ENCODE measurements around the gene VSTM4.

Gene VSTM4

DNA sequence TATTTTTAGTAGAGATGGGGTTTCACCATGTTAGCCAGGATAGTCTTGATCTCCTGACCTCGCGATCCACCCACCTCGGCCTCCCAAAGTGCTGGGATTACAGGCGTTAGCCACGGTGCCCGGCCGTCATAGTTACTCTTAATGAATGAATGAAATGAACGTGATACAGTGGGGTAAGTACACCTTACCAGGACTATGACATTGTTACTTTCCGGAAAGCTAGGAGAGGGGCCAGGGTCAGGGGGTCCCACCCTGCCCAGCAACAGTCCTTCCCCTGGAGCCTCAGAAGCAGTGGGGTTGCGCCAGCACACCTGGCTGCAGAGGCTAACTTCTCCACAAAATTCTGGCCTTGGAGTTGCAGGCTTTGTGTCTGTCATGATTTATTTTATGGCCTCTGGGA, 21.4 kb downstream of the VSTM4 start:
- H3K23ac ChIP-seq (ENCODE audit: low read length), result no peak overlapping the region
- no peak overlapping the region for H3K4me3 ChIP-seq (ENCODE audit: low read length)
- no peak overlapping the region for H4K8ac ChIP-seq (ENCODE audit: low read depth, low read length)
- no peaks in the 10 kb centered on the region for H3K79me2 ChIP-seq (ENCODE audit: control insufficient read depth, insufficient read depth, low read length)
- H4K5ac ChIP-seq (ENCODE audit: low read length), result no peak overlapping the region
- no peak overlapping the region for H2AK5ac ChIP-seq (ENCODE audit: low read length)
- H3K36me3 ChIP-seq (ENCODE audit: control insufficient read depth, insufficient read depth, low read length), result no peaks in the 10 kb centered on the region
- H3K27ac ChIP-seq (ENCODE audit: low read depth, low read length), result no peak overlapping the region
- H3K4me1 ChIP-seq (ENCODE audit: control insufficient read depth, low read depth, low read length), result no peaks in the 10 kb centered on the region
- H3K56ac ChIP-seq (ENCODE audit: low read length), result no peak overlapping the region
- no peaks in the 10 kb centered on the region for H3K79me1 ChIP-seq (ENCODE audit: low read length)
- no peak for DNase-seq
- no CpG with 5 or more reads among the region's 10 CpGs for WGBS (ENCODE audit: extremely low coverage, insufficient coverage, low lambda C conversion rate)
- H2BK5ac ChIP-seq (ENCODE audit: low read length), result no peak overlapping the region
- no peak overlapping the region for H2BK120ac ChIP-seq (ENCODE audit: low read depth, low read length)
- H3K4ac ChIP-seq (ENCODE audit: low read depth, low read length), result no peak overlapping the region
- no peak overlapping the region for H2BK15ac ChIP-seq (replicated peaks; ENCODE audit: low read depth)
- H3K4me2 ChIP-seq (ENCODE audit: low read length), result no peak overlapping the region
- no peak overlapping the region for H3K9ac ChIP-seq (ENCODE audit: low read length)
- no peaks in the 10 kb centered on the region for H3K27me3 ChIP-seq (ENCODE audit: insufficient read depth, low read length, poor library complexity)
- no peak overlapping the region for H3K18ac ChIP-seq (ENCODE audit: low read length)

DNA sequence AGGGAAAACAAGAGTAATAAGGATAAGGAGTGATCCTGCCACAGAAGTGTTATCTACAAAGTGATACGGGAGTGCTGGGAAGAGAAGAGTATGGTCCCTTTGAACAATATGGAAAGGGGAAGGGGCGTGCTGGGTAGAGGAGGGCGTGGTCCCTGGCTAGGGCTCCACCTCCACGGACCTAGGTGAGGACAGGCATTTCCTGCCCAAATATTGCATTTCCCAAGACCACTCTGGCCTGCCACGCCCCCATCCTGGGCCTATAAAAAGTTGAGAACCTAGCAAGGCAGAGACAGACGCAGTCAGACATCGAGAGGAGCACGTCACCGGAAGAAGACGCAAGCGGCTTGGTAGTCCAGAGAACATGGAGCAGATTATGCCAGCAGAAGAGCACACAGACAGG, 22.8 kb downstream of the VSTM4 start:
- Histone ChIP-seq H3K4ac (ENCODE audit: low read depth, low read length) (no peak overlapping the region), H3K4me2 (ENCODE audit: low read length) (no peak overlapping the region), H3K36me3 (ENCODE audit: control insufficient read depth, insufficient read depth, low read length) (no peaks in the 10 kb centered on the region), H3K79me2 (ENCODE audit: control insufficient read depth, insufficient read depth, low read length) (no peaks in the 10 kb centered on the region), H3K79me1 (ENCODE audit: low read length) (no peaks in the 10 kb centered on the region), H2BK120ac (ENCODE audit: low read depth, low read length) (no peak overlapping the region), H3K4me1 (ENCODE audit: control insufficient read depth, low read depth, low read length) (no peaks in the 10 kb centered on the region), H2AK5ac (ENCODE audit: low read length) (no peak overlapping the region), H3K18ac (ENCODE audit: low read length) (no peak overlapping the region), H3K56ac (ENCODE audit: low read length) (no peak overlapping the region), H4K5ac (ENCODE audit: low read length) (no peak overlapping the region), H3K9ac (ENCODE audit: low read length) (no peak overlapping the region), H2BK15ac (replicated peaks; ENCODE audit: low read depth) (no peak overlapping the region), H3K27me3 (ENCODE audit: insufficient read depth, low read length, poor library complexity) (no peaks in the 10 kb centered on the region), H3K23ac (ENCODE audit: low read length) (no peak overlapping the region), H3K27ac (ENCODE audit: low read depth, low read length) (no peak overlapping the region), H3K4me3 (ENCODE audit: low read length) (no peak overlapping the region), H2BK5ac (ENCODE audit: low read length) (no peak overlapping the region), H4K8ac (ENCODE audit: low read depth, low read length) (no peak overlapping the region)
- DNase-seq, result no peak
- no CpG with 5 or more reads among the region's 11 CpGs for WGBS (ENCODE audit: extremely low coverage, insufficient coverage, low lambda C conversion rate)

DNA sequence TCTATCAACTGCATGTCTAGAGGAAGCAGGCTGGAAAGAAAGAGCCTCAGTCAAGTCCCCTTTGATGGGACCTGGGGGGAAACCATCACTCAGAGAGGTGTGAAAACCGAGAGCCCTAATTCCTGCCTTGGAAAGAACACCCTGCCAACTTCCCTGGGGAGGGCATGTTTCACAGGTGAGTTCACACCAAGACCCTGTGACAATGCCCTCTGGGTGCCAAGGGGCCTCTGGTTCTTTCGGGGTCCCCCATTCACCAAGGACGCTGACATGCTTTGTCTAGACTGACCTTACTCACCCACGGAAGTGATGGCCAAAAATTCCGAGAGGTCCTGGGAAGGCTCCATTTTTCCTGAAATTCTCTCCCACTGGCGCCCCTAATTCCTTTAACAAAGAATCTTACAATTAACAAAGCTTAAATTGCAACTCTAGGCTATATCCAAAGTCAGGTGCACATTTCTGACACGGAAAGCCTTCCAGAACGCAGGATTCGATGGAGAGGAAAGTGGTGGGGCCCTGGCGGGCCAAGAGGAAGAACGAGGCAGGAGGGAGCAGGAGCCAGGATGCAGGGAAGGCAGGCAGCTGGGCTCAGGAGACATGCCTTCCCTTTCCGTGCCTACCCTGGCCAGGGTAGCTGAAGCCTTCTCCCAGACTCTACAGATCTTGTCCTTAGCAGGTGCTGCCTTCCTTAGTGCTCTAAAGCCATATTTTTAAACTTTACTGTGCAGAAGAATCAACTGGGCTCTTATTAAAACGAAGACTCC, 23.7 kb downstream of the VSTM4 start:
- H3K4me2 ChIP-seq (ENCODE audit: low read length), result no peak overlapping the region
- H3K36me3 ChIP-seq (ENCODE audit: control insufficient read depth, insufficient read depth, low read length), result no peaks in the 10 kb centered on the region
- DNase-seq, result no peak
- no peaks in the 10 kb centered on the region for H3K79me2 ChIP-seq (ENCODE audit: control insufficient read depth, insufficient read depth, low read length)
- H2BK5ac ChIP-seq (ENCODE audit: low read length), result no peak overlapping the region
- no peak overlapping the region for H3K4ac ChIP-seq (ENCODE audit: low read depth, low read length)
- no peak overlapping the region for H3K4me3 ChIP-seq (ENCODE audit: low read length)
- no peaks in the 10 kb centered on the region for H3K4me1 ChIP-seq (ENCODE audit: control insufficient read depth, low read depth, low read length)
- H3K56ac ChIP-seq (ENCODE audit: low read length), result no peak overlapping the region
- no peak overlapping the region for H3K27ac ChIP-seq (ENCODE audit: low read depth, low read length)
- H3K18ac ChIP-seq (ENCODE audit: low read length), result no peak overlapping the region
- H3K23ac ChIP-seq (ENCODE audit: low read length), result no peak overlapping the region
- no peak overlapping the region for H2BK120ac ChIP-seq (ENCODE audit: low read depth, low read length)
- H4K8ac ChIP-seq (ENCODE audit: low read depth, low read length), result no peak overlapping the region
- no peaks in the 10 kb centered on the region for H3K27me3 ChIP-seq (ENCODE audit: insufficient read depth, low read length, poor library complexity)
- no peak overlapping the region for H4K5ac ChIP-seq (ENCODE audit: low read length)
- no peak overlapping the region for H3K9ac ChIP-seq (ENCODE audit: low read length)
- H2BK15ac ChIP-seq (replicated peaks; ENCODE audit: low read depth), result no peak overlapping the region
- H3K79me1 ChIP-seq (ENCODE audit: low read length), result no peaks in the 10 kb centered on the region
- WGBS (ENCODE audit: extremely low coverage, insufficient coverage, low lambda C conversion rate), result no CpG with 5 or more reads among the region's 13 CpGs
- H2AK5ac ChIP-seq (ENCODE audit: low read length), result no peak overlapping the region

DNA sequence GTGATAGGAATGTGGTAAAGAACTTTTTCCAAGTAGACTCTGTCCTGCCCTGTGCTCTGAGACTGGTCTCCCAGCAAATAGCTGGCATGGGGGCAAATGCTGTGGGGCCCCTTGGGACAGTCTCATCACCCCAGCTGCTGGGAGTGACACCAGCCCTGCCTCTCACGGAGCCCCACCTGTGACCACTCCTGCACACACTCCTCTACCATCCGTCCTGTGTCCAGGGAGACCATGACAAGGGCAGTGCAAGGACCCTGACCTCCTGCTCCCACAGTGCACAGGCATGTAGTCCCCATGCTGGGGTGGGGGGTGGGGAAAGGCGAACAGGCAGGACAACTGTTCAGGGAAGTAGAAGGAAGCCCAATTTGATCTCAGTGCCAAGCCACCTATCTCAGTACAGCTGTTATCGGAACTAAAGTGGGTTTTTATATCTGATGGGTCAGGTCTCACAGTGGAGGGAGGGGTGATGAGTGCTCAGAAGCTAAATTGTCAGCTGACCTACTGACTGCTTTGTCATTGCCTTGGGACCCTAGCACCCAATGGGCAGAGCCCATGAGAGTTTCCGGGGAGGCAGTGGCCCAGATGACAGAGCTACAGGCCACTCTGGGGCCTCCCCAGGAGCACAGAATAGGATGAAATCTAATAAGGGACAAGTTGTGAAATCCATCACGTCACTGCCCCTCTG, 24.5 kb downstream of the VSTM4 start:
- no peak overlapping the region for H3K4ac ChIP-seq (ENCODE audit: low read depth, low read length)

DNA sequence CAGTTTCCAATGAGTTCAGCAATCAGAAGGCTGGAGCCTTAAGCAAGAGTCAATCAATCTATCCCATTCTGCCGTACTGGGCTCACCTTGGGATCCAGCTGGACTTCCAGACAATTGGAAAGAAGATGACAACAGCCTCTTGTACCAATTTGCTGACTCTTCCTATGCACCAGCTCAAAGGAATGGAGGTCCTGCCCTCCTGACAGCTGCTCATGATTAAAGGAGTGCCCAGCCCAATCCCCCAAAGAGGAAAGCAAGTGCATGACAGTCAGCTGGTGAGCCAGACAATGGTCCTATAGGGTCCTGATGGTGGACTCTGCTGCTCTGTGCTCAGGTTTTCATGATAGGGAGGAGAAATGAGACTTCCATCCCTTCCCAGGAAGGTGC, 25.1 kb downstream of the VSTM4 start:
- no peak overlapping the region for H3K9ac ChIP-seq (ENCODE audit: low read length)
- H3K4ac ChIP-seq (ENCODE audit: low read depth, low read length), result no peak overlapping the region
- no peaks in the 10 kb centered on the region for H3K27me3 ChIP-seq (ENCODE audit: insufficient read depth, low read length, poor library complexity)
- WGBS (ENCODE audit: extremely low coverage, insufficient coverage, low lambda C conversion rate), result no CpG with 5 or more reads among the region's 1 CpG
- no peak overlapping the region for H3K23ac ChIP-seq (ENCODE audit: low read length)
- no peak overlapping the region for H4K8ac ChIP-seq (ENCODE audit: low read depth, low read length)
- no peak overlapping the region for H2BK5ac ChIP-seq (ENCODE audit: low read length)
- no peak overlapping the region for H3K18ac ChIP-seq (ENCODE audit: low read length)
- H3K4me2 ChIP-seq (ENCODE audit: low read length), result no peak overlapping the region
- no peaks in the 10 kb centered on the region for H3K79me2 ChIP-seq (ENCODE audit: control insufficient read depth, insufficient read depth, low read length)
- H3K27ac ChIP-seq (ENCODE audit: low read depth, low read length), result no peak overlapping the region
- no peak overlapping the region for H2BK120ac ChIP-seq (ENCODE audit: low read depth, low read length)
- H2BK15ac ChIP-seq (replicated peaks; ENCODE audit: low read depth), result no peak overlapping the region
- H3K4me1 ChIP-seq (ENCODE audit: control insufficient read depth, low read depth, low read length), result no peaks in the 10 kb centered on the region
- no peak overlapping the region for H2AK5ac ChIP-seq (ENCODE audit: low read length)
- H3K4me3 ChIP-seq (ENCODE audit: low read length), result no peak overlapping the region
- no peak overlapping the region for H3K56ac ChIP-seq (ENCODE audit: low read length)
- H3K79me1 ChIP-seq (ENCODE audit: low read length), result no peaks in the 10 kb centered on the region
- no peaks in the 10 kb centered on the region for H3K36me3 ChIP-seq (ENCODE audit: control insufficient read depth, insufficient read depth, low read length)
- H4K5ac ChIP-seq (ENCODE audit: low read length), result no peak overlapping the region
- no peak for DNase-seq

More for the DNA sequence above, 24.5 kb downstream of the VSTM4 start:
- Histone ChIP-seq H3K27me3 (ENCODE audit: insufficient read depth, low read length, poor library complexity) (no peaks in the 10 kb centered on the region), H3K36me3 (ENCODE audit: control insufficient read depth, insufficient read depth, low read length) (no peaks in the 10 kb centered on the region), H3K27ac (ENCODE audit: low read depth, low read length) (no peak overlapping the region), H3K4me2 (ENCODE audit: low read length) (no peak overlapping the region), H3K4me1 (ENCODE audit: control insufficient read depth, low read depth, low read length) (no peaks in the 10 kb centered on the region), H3K56ac (ENCODE audit: low read length) (no peak overlapping the region), H2AK5ac (ENCODE audit: low read length) (no peak overlapping the region), H3K18ac (ENCODE audit: low read length) (no peak overlapping the region), H3K9ac (ENCODE audit: low read length) (no peak overlapping the region), H3K79me1 (ENCODE audit: low read length) (no peaks in the 10 kb centered on the region), H4K5ac (ENCODE audit: low read length) (no peak overlapping the region), H2BK5ac (ENCODE audit: low read length) (no peak overlapping the region), H3K23ac (ENCODE audit: low read length) (no peak overlapping the region), H3K79me2 (ENCODE audit: control insufficient read depth, insufficient read depth, low read length) (no peaks in the 10 kb centered on the region), H4K8ac (ENCODE audit: low read depth, low read length) (no peak overlapping the region), H3K4me3 (ENCODE audit: low read length) (no peak overlapping the region), H2BK120ac (ENCODE audit: low read depth, low read length) (no peak overlapping the region), H2BK15ac (replicated peaks; ENCODE audit: low read depth) (no peak overlapping the region)
- no peak for DNase-seq
- no CpG with 5 or more reads among the region's 6 CpGs for WGBS (ENCODE audit: extremely low coverage, insufficient coverage, low lambda C conversion rate)

Data from mesendoderm (in vitro differentiated cells).